NCI-H748 (cell line): ENCODE measurements around the gene ANKRD63.

Experiments used
- DNase-seq: peaks from one replicate; lab custom pipeline; 2025; ENCODE audit not compliant: unreplicated experiment; lab: John Stamatoyannopoulos, UW

The ANKRD63 gene

GRCh38 chr15:40313531-40314398 is 30.9 kb upstream of the ANKRD63 start:
- peak; percentile 73 for DNase-seq

- no peak for DNase-seq
These were observed 29.7 kb upstream of the ANKRD63 start for GRCh38 chr15:40312370-40313158.

- DNase-seq, result no peak
These were observed 28.1 kb upstream of the ANKRD63 start for GRCh38 chr15:40310993-40311392.

- peak; percentile 17 for DNase-seq
These were observed 27.4 kb upstream of the ANKRD63 start for GRCh38 chr15:40310001-40310959.

- no peak for DNase-seq
These were observed 26.5 kb upstream of the ANKRD63 start for GRCh38 chr15:40309344-40309862.

GRCh38 chr15:40307421-40308211 is 24.8 kb upstream of the ANKRD63 start, which contains the start of gene PLCB2:
Gene PLCB2, minus strand, starts transcription at chr15:40307935. Its CDS starts 263 bp downstream, at chr15:40307672.
- DNase-seq, result no peak

- no peak for DNase-seq
These were observed 24.0 kb upstream of the ANKRD63 start for GRCh38 chr15:40306908-40307307.

- DNase-seq, result no peak
These were observed 23.5 kb upstream of the ANKRD63 start for GRCh38 chr15:40306371-40306770.

- no peak for DNase-seq
These were observed 22.4 kb upstream of the ANKRD63 start for GRCh38 chr15:40305281-40305680.

GRCh38 chr15:40303576-40303975 is 20.7 kb upstream of the ANKRD63 start:
- DNase-seq, result no peak

- no peak for DNase-seq
These were observed 20.1 kb upstream of the ANKRD63 start for GRCh38 chr15:40302981-40303380.

GRCh38 chr15:40302288-40302886 is 19.5 kb upstream of the ANKRD63 start:
- no peak for DNase-seq

GRCh38 chr15:40301467-40302179 is 18.8 kb upstream of the ANKRD63 start:
- DNase-seq, result no peak

GRCh38 chr15:40300771-40301170 is 17.9 kb upstream of the ANKRD63 start:
- DNase-seq, result no peak

- DNase-seq, result no peak
These were observed 17.5 kb upstream of the ANKRD63 start for GRCh38 chr15:40300367-40300766.

GRCh38 chr15:40298216-40298935 is 15.5 kb upstream of the ANKRD63 start:
- no peak for DNase-seq

GRCh38 chr15:40297356-40297755 is 14.5 kb upstream of the ANKRD63 start:
- no peak for DNase-seq

- DNase-seq, result no peak
These were observed 13.8 kb upstream of the ANKRD63 start for GRCh38 chr15:40296561-40297230.
